ENCODE measurements around the gene QSOX2. TPM values are rescaled to one million over a fixed set of nuclear protein-coding genes. Genes with fewer than 3 reads are reported as not detected.

The QSOX2 gene
- polyA plus RNA-seq, 2 of the 4 experiments (the other 2 are of a cell fraction), result 22.3 to 30.2 TPM

- Histone ChIP-seq H3K4me3 (no peak overlapping the region), H3K4me1 (no peaks in the 10 kb centered on the region), H3K4me2 (no peak overlapping the region), H3K27ac (no peak overlapping the region), H3K9me3 (no peaks in the 10 kb centered on the region)
- WGBS (ENCODE audit: missing lambda C conversion rate), result 91% methylated on average over 8 of the region's 9 CpGs
- DNase-seq (ENCODE audit: low read depth in 1 of 2, low spot score in 1 of 2) (no peak), ATAC-seq (no peak), FAIRE-seq (no peak)
- POLR2A ChIA-PET, result no interaction called here
- CTCF ChIA-PET, result interaction anchor here (4.8 kb wide), 1 partner anchor 13 kb away, joined by 61 read pairs; no protein-coding TSS in a partner anchor
- TF ChIP-seq RCOR1 (IDR thresholded peaks at IDR 0.05; ENCODE audit: low read depth, low read length) (no peak), CHD4 (IDR thresholded peaks at IDR 0.05; ENCODE audit: borderline replicate concordance) (no peak), FOSB (CRISPR knock-in tag; IDR thresholded peaks at IDR 0.05) (no peak), POLR2A (IDR thresholded peaks at IDR 0.05; ENCODE audit: low read length) (no peak), CBX8 (IDR thresholded peaks at IDR 0.05) (no peak), RAD21 (conservative IDR thresholded peaks at IDR 0.05 in 1 of 2, IDR thresholded peaks at IDR 0.05 in 1 of 2) (no peak), HEYL (CRISPR knock-in tag; IDR thresholded peaks at IDR 0.05) (no peak), PHF8 (IDR thresholded peaks at IDR 0.05; ENCODE audit: borderline replicate concordance, low read depth) (no peak)
- TF ChIP-seq, protein P1, sequence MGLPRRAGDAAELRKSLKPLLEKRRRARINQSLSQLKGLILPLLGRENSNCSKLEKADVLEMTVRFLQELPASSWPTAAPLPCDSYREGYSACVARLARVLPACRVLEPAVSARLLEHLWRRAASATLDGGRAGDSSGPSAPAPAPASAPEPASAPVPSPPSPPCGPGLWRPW (IDR thresholded peaks at IDR 0.05), result no peak
Measured at GRCh38 chr9:136213733-136214132, 31.9 kb downstream of the QSOX2 start.

DNA sequence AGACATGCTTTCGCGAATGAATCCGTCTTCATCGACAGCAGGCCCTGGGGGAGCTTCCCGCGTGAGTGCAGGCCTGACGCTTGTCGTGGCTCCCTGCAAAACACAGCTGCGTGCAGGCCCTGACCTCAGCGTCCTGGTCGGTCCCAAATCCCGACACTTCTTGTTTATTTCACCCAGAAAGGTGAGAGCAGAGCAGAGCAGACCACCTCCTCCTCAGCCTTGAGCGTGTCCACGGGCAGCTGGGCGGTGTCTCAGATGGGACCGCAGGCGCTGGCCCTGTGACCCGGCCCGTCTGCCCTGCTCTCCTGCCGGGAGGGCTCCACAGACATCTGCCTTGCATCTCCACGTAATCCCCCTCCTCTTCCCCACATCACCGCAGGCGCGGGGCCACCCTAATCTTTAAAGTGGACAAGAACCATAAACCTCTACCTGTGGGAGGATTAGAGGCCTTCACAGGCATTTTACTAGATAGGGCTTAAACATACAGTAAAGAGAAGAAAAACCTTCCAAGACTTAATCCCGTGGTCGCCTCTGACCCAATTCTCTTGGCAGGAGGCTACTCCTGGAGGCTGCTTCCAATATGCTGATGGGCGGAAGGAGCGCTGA, 33.2 kb downstream of the QSOX2 start:
- ChIA-PET CTCF (interaction anchor here (0.6 to 2.0 kb wide), 7 partner anchors 11 to 245 kb away, joined by 3 to 4 read pairs (median 3); no protein-coding TSS in a partner anchor), POLR2A (no interaction called here)
- TF ChIP-seq ESRRA (IDR thresholded peaks at IDR 0.05; ENCODE audit: borderline replicate concordance, low read length) (no peak), NPAS2 (CRISPR knock-in tag; IDR thresholded peaks at IDR 0.05; ENCODE audit: borderline replicate concordance) (no peak)
- WGBS (ENCODE audit: missing lambda C conversion rate), result 94% methylated on average over 28 of the region's 28 CpGs
- no peak overlapping the region for H3K27ac ChIP-seq
- H3K4me3 ChIP-seq, result no peak overlapping the region
- no peaks in the 10 kb centered on the region for H3K9me3 ChIP-seq
- DNase-seq (ENCODE audit: low read depth in 1 of 2, low spot score in 1 of 2), result no peak
- ATAC-seq, result no peak
- no peak overlapping the region for H3K4me2 ChIP-seq
- no peak for FAIRE-seq
- no peaks in the 10 kb centered on the region for H3K4me1 ChIP-seq

DNA sequence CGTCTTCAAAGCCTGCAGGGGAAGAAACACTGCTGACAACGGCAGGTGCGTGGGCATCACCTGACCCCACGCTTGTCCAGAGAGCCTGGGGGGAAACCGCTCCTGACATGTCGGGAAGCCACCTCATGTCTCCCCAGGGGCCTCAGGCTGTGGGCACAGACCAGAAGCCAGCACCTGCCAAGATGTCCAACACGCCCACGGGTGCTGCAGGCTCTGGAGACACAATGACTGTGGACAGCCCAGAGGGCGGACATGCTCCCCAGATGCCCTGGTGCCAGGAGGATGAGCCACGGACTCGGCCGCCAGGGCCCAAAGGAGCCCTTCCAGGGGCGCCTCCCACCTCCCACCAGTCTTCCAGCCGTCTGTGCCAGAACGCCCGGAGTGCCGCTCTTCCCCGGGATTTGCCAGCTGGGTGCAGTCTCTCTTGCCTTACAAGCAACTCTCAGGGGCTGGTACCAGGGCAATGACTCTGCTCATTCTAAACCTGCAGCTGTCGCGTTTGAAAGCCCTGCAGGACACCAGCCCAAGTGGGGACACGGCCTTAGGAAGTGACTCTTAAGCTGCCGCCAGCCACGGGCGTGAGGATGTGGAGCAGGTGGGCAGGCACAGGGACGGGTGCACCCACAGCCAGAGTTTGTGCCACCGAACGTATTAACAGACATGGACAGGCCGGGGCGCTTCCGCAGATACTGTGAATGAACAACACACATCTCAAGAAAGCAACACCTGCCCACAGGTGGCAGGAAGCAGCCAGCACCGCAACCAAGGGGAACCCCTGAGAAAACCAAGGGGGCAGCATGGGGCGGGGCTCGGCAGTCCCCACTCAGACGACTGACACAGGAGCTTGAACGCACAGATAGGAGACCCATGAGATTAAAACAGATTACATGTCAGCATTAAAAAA, 33.9 kb downstream of the QSOX2 start:
- no peak overlapping the region for H3K4me3 ChIP-seq
- H3K9me3 ChIP-seq, result no peaks in the 10 kb centered on the region
- no peak overlapping the region for H3K27ac ChIP-seq
- ChIA-PET POLR2A (no interaction called here), CTCF (interaction anchor here (0.6 to 2.0 kb wide), 6 partner anchors 12 to 244 kb away, joined by 3 to 4 read pairs (median 3); no protein-coding TSS in a partner anchor)
- no peak overlapping the region for H3K4me2 ChIP-seq
- WGBS (ENCODE audit: missing lambda C conversion rate), result 92% methylated on average over 31 of the region's 35 CpGs
- TF ChIP-seq EHMT2 (IDR thresholded peaks at IDR 0.05; ENCODE audit: low read depth), result no peak
- TF ChIP-seq ZNF302 (CRISPR knock-in tag; IDR thresholded peaks at IDR 0.05), result no peak
- no peak for TF ChIP-seq JUNB (IDR thresholded peaks at IDR 0.05)
- TF ChIP-seq HOXB13 (CRISPR knock-in tag; IDR thresholded peaks at IDR 0.05; ENCODE audit: low read depth), result no peak
- TF ChIP-seq HOXB5 (CRISPR knock-in tag; IDR thresholded peaks at IDR 0.05), result no peak
- TF ChIP-seq, protein P2, sequence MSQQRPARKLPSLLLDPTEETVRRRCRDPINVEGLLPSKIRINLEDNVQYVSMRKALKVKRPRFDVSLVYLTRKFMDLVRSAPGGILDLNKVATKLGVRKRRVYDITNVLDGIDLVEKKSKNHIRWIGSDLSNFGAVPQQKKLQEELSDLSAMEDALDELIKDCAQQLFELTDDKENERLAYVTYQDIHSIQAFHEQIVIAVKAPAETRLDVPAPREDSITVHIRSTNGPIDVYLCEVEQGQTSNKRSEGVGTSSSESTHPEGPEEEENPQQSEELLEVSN (IDR thresholded peaks at IDR 0.05; ENCODE audit: borderline replicate concordance, low read depth), result no peak
- no peak for TF ChIP-seq ESRRA (IDR thresholded peaks at IDR 0.05; ENCODE audit: borderline replicate concordance, low read length)
- TF ChIP-seq MAFK (IDR thresholded peaks at IDR 0.05; ENCODE audit: partially characterized antibody), result no peak
- no peak for TF ChIP-seq ZSCAN20 (CRISPR knock-in tag; IDR thresholded peaks at IDR 0.05)
- no peak for TF ChIP-seq ATOH8 (CRISPR knock-in tag; IDR thresholded peaks at IDR 0.05; ENCODE audit: low read depth)
- no peak for TF ChIP-seq FOXS1 (CRISPR knock-in tag; IDR thresholded peaks at IDR 0.05)
- no peak for TF ChIP-seq CEBPB (IDR thresholded peaks at IDR 0.05)
- no peak for TF ChIP-seq POLR2A (IDR thresholded peaks at IDR 0.05; ENCODE audit: low read length)
- no peak for TF ChIP-seq ZC3H11A (IDR thresholded peaks at IDR 0.05)
- no peak for TF ChIP-seq NPAS2 (CRISPR knock-in tag; IDR thresholded peaks at IDR 0.05; ENCODE audit: borderline replicate concordance)
- TF ChIP-seq RARB (CRISPR knock-in tag; IDR thresholded peaks at IDR 0.05), result no peak
- no peak for TF ChIP-seq NFE2L2 (conservative IDR thresholded peaks at IDR 0.05; ENCODE audit: low read length)
- no peak for TF ChIP-seq CHD4 (IDR thresholded peaks at IDR 0.05; ENCODE audit: borderline replicate concordance)
- no peak for TF ChIP-seq ZFP36 (IDR thresholded peaks at IDR 0.05; ENCODE audit: borderline replicate concordance, partially characterized antibody)
- TF ChIP-seq FOSB (CRISPR knock-in tag; IDR thresholded peaks at IDR 0.05), result no peak
- FAIRE-seq, result no peak
- ATAC-seq, result no peak
- DNase-seq (ENCODE audit: low read depth in 1 of 2, low spot score in 1 of 2), result no peak
- H3K4me1 ChIP-seq, result no peaks in the 10 kb centered on the region
